Suppressor macrophage treated with lipopolysaccharide for 4 hours (primary cell): ENCODE results near the gene ICA1.

ENCODE experiments used
- DNase-seq: peaks from one replicate; pipeline ENCODE4 v3.0.0-alpha.2; 2020

ICA1 gene

DNA sequence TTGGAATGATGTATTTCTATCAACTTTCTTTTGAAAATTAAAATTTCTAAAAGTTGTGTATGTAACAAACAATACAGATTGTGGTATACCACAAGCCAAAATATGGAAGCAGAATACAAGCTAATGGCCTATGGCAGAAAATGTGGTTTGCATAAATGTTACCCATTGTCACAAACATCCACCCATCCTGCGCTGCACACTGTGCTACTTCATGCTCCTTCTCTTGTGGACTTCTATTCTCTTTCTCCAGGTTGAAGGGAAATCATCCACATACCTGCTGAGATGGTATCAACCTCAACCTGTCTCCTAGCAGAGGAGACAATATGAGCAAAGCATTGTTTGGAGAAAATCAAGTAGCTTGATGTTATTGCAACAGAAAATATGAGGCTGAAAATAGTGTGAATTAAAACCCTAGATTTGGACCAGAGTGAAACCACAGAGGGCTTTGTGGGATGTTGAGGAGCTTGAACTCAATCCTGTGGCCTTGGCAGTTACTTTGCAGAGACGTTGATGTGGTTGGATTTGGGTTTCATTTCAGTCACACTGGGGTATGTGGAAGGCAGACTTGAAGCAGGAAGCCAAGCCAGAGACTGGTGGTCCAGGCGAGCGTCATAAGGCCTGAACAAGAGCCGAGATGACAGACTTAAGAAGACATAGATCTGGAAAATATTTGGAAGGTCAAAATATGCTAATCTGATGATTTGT is 63.8 kb downstream of the ICA1 start:
- no peak for DNase-seq

DNA sequence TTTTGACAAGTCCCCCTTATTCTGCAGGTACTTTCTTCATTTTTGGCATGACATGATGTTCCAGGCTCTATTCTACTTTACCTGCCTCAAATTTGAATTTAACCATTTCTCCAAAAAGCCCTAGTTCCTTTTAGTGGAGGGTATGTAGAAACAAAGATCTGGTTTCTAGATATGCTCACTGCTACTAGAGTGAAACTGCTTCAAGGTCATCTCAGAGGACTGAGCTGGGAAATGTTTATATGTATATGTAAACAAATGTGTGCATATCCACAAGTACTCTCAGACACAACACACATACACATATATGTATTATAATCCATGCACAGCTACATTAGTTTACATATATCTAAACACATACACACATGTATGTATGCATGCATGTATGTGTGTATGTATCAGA is 69.1 kb downstream of the ICA1 start:
- no peak for DNase-seq

DNA sequence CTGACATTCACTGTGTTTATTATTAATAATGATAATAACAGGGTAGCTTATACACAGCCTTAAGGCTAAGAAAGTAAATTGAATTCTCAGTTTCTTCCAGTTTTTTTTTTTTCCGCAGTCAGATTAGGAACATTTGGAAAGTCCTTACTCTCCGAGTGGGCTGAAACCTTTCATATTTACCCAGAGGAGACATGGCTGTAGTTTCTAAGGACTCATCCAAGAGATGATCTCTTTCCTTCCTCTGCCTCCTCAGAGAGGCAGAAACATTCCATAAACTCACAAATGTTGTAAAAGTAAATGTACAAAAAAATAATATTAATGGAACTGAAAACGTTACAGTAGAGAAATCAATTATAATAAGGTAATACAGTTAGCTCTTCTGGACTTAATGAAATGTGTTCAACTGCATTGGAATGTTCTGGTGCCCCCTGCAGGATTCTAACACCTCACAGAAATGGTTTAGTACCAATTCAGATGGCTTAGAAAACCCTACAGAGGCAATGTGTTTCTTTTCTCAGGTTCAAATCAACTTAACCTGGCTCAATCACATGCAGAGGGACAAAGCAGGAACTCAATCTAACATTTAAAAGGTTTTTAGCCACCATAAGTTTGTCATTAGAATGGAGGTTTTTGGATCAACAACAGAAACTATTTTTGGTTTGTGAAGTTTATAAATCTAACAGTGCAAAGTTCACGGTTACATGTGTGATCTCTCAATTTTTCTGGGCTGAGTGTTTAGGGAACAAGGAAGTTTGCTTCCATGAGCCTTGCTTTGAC is 71.7 kb downstream of the ICA1 start:
- DNase-seq, result peak; percentile 63

DNA sequence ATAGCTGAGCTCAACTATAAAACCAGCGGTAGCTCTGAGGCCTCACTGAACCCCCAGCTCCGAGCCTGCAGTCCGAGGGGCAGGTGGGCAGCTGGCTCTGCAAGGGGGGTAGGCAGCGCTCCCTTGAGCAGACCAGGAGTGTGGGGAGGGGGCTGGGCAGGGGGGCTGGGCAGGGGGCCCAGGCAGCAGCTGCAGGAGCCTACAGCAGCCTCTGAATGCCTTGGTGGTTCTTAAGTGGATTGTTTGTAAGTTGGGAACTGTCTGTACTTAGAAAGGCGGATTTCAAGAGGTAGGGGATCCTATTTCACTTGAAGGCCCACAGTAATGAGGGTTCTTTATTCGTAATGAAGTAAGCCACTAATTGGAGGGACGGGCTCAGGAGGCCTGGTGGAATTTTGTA is 72.3 kb downstream of the ICA1 start:
- no peak for DNase-seq

DNA sequence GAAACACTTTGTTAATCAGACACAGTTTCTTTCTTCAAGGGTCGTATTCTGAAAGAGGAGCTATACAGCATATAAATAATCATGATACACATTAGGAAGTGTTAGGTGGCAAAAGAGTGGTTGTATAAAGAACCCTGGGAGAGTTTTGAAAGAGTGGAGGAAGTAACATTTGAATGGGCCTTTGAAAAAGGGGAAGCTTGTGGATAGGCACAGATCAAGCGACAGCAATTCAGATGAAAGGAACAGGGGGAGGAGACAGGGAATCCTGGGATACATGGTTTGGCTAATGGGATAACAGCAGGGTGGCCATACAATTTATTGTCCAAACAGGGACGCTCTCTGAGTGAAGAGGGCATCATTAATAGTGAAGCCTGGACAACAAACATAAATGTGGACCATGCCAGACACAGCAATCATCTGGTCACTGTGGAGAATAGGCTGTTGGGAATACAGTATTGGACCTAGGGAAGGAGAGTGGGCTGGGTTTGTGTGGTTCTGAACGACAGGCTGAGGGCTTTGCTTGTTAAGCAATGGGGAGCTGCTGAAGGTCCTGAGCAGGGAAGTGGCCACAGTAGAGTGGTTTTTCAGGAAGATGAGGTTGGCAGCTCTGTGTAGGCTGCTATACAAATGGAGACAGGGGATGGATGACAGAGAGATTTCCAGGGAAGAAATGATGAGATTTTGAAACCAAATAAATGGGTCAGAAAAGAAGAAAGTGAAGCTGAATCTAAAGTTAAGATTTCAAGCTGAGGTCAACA is 75.9 kb downstream of the ICA1 start:
- peak; percentile 34 for DNase-seq

DNA sequence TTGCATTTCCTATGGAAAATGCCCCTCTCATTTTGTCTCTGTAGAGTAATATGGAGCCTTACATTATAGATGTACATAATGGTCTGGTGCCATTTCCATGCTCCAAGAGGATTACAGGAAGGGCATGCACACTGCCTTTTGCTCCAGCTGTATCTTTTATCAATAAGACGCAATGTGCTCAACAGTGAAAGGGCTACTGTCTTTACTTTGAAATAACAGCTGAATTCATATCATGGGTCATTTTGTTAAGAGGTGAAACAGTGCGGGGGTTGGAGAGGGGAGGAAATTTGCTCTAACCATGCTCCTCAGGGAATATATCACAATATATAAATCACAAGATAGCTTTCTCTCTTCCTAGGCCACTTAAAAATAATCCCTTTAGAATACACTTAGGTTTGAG is 77.7 kb downstream of the ICA1 start:
- no peak for DNase-seq

DNA sequence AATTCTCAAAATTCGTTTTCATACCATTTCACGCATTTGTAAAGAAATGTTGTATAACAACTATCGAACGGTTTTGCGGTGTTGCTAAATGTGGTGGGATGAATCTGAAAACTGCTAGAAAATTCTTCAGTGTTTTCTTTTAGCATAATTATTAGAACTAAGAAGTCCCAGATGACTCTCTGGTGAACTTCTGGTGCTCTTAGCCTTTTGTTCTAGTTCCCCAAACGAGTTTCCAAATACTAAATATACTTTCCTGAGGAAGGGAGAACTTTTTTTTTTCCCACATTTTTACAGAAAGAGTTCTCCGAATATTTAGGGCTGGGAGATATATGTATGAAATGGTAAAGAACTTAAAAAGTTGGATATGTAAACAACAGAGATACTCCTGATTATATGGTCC is 82.5 kb downstream of the ICA1 start:
- peak; percentile 43 for DNase-seq

DNA sequence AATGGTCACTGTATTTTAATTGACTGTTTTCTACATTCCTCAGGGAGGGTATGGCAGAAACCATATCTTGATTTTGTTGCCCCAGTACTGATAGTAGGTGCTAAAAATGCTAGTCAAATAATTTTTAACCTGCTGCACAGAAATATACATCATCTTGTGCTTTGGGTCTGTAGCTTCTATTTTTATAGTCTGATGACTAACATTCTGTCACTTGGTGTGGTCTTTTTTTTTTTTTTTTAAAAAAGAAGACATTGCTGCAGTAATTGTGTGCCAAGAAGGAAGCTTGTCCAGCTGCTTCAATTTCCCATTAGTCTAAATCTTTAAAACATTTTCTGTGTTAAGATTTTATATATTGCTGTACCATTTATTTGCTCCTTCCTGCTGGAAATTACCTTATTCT is 83.6 kb downstream of the ICA1 start:
- peak; percentile 32 for DNase-seq

DNA sequence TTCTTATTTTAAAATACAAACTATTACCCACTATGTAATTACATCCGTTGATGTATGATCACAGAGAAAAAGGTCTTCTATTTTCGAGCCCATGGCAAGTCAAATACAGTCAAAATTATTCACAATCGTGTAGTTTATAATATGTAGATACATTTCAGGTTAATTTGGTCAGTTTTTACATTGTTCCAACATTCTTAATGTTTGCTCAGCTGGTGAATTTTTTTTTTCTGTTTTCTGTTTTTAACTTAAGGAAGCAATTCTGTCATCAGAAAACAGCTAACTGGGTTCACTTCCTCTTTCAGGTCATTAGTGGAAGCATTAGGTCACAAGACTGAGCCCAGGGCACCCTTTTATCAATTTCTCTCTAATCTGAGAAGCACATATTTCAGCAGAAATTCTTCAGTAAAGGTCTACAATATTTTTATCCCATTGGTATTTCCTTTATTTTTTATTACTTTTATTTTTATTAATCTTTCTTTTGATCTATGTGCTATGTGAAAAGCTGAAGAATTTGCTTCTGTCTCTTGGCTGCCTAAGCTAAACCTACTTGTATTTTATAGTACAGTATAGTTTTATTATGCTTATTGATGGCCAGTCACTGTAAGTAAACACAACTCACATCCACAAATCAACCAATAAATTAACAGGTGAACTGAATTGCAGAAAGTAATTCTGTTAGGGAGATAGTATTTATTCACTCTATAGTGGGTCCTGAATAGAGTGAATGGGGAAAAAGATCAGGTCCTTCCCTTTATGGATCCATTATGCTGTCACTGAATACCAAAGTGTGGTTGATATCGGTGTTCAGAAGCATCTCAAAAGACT is 84.6 kb downstream of the ICA1 start:
- DNase-seq, result peak; percentile 76

DNA sequence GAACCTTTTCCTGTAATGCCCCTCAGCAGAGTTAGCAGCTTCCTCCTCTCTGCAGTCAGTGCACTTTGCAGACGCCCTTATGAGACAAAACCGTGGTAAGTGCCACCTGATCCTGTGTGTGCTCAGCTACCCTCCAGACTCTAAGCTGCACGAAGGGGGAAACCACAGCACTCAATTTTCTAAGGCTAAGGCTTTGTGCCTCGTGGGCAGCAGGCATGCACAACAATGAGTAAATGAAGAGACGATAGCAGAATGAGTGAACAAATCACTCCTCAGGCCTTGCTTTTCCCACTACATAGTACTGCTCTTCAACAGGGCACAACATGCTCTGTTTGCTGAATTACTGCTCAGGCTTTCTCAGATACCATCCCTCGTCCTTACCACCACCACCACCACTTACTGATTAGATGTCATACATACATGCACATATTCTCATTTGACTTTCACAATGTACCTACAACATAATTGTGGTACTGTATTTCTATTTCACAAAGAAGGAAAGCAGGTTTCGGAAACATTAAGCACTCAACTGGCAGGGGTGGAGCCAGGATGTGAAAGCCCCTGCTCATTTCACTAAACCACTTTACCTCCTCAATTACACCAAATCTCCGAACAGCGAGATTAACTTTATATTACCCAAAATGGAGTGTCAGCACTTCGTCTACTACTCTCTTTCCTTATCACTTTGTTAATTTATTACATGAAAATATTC is 85.4 kb downstream of the ICA1 start:
- peak; percentile 44 for DNase-seq

DNA sequence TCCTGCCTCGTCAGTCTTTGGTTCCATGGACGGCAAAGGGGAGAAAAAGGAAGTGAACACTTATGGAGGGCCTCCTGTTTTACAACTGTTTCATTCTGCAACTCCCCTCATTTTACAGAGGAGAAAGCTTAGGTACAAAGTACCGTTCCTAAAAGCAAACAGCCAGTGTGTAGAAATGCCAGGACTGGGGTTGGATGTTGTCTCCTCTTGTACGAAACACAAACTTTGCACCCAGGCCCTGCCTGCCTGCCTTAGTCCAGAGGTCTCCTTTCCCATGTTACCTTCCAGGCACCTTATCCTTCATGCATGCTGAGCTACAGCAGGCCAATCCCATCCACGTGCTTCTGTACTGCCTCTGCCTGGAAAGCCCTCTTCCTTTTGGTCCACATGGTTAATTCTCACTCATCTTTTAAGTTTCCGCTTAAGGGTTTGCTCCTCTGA is 86.0 kb downstream of the ICA1 start:
- DNase-seq, result no peak

DNA sequence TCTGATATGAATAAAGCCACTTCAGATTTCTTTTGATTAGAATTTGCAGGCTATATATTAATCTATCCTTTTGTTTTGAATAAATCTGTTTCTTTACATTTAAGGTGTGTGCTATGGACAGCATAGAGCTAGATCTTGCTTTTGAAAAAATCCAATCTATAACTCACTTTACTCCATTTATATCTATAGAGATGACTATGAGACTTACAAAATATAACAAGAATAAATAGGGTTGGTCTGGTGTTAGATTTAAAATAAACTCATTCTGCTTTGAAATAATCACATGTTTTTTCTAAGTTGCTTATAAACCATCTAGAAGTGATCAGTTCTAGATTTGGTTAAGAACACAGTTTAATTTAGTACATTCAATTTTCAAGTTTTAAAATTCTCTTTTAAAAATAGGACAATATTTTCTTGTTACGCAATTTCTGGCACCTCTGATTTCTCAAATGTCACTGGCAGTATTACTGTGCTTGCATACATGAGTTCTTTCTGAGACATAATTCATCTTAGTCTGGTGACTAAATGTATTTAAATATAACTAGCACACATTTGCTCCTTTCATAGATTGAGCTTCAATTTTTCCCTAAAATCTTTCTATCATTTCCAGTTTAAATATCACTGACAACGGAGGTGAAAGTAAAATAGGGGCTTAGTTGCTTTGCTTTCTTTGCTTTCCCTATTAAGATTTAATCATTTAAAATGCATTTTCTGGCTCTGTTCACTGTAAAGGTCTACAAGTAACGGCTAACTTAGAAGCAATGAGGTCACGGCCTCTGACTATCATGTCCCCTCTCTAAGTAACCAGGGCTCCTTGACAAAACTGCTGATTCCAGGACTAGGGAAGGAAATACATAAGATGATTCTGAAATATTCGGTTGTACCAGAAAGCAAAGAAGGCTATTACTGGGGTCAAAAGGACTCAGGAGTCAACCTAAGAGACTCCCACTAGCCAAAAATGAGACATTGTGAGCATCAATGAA is 89.3 kb downstream of the ICA1 start:
- peak; percentile 35 for DNase-seq

DNA sequence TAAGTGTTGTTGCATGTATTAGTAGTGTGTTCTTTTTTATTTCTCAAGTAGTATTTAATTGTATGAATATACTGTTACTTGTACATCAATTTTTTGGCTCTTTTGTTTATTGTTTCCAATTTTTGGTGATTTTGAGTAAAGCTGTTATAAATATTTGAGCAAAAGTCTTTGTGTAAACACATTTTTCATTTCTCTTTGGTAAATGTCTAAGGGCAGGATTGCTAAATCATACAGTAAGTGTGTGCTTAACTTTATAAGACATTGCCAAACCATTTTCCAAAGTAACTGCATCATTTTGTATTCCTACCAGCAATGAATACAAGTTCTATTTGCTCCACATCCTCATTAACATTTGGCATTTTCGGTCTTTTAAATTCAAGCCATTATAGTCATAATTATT is 92.8 kb downstream of the ICA1 start:
- DNase-seq, result no peak

DNA sequence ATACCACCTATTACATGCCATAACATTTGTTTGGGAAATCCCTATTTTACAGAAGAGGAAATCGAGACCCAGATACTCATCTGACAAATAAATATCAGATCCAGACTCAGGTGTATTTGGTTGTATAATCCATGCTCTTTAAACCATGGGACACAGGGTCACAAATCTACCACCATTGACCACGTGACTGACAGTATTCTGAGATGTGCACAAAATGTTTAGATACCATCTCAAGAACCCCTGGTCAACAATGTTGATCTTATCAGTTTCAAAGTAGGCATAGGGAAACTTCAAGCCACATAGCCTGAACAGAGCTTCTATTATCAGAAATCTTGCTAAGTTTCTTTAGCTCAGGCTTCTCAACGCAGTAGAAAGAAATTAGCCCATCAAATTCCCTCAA is 93.6 kb downstream of the ICA1 start:
- no peak for DNase-seq

DNA sequence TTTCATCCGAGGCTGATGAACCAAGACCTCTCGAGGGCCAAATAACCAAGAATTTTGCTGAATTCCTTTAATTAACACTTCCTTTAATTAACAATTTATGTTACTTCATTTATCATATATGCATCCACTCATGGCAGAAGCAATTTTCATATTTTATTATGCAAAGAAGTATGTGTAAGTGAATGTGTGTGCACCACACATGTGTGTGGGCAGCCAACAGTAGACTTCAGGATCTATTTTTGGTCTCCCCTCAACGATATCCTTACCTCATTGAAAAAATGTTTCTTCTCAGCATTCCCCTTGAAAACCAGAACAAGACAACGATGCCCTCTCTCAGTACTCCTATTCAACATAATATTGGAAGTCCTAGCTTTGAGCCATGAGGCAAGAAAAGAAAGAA is 96.8 kb downstream of the ICA1 start:
- DNase-seq, result no peak

DNA sequence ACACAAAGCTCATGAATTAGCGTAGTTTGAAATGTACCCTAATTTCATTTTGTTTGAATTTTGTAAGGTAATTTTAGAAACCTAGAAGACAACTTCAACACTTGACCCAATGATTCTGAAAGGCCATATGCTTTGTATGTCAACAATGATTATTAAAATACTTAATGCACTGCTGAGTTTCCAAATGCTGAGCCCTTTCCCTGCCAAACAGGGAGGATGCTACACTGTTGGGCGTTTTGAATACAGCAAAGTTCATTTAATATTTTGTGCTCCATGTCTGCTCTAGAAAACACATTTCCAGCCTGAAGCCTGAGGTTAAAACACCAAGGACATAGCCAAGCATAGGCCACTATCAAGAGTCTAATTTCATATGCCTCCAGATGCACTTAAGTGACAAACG is 99.8 kb downstream of the ICA1 start:
- DNase-seq, result no peak

DNA sequence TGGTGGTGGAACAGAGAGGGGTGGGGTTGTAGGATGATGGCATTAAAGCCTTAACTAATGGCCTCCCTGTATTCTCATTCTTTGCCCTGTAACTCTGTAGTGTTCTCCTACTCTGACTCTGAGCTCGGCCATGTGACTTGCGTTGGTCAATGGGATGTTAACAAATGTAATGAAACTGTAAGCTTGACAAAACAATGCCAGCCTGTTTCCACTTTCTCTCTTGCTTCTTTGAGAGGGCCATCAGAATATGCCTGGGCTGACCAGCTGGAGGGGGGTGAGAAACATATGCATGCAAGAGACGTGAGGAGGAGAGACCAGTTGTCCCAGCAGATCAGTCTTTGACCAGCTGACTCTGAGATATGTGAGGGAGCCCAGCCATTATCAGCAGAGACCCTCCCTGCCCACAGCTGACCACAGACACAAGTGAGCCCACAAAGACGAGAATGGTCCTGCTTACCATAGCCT is 100.6 kb downstream of the ICA1 start:
- peak; percentile 51 for DNase-seq

DNA sequence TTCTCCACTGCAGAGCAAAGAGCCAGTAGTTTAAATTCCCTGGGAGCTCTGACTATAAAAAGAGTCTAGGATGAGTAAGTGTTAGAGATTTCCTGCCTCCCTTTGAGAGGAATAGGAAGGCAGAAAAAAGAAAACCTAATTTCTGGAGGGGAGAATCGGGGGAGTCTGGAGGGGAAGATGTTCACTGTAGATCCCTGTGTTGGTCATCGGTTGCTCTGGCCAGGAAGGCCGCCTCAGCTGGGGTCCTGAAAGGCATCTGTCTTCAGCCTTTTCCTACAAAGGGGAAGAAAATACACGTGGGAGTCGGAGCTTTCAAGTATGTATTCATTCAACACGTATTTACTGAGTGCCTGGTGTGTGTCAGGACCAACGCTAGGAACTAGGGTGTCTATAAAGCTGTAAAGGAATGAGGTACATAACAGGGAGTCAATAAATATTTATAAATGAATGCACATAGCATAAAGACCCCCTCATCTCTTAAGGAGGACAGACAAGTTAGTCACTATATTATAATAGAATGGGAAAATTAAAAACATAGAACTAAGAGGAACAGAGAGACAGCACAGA is 101.1 kb downstream of the ICA1 start:
- no peak for DNase-seq

DNA sequence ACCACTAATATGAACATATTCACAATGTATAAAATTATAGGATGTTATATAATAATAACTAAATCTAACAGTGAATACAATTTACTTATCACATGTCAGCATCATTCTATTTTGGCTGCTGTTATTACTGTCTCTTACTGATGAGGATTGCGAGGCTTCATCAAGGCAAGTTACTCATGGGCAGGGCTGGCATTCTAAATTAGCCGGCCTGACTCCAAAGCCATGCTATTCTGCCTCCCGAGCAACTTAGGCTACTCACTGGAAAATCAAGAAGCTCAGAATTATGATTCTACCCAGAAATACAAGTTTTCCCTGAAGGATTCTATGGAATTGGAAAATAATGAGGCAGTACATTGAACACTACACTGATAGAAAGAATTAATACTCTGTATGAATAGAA is 101.7 kb downstream of the ICA1 start:
- DNase-seq, result no peak

DNA sequence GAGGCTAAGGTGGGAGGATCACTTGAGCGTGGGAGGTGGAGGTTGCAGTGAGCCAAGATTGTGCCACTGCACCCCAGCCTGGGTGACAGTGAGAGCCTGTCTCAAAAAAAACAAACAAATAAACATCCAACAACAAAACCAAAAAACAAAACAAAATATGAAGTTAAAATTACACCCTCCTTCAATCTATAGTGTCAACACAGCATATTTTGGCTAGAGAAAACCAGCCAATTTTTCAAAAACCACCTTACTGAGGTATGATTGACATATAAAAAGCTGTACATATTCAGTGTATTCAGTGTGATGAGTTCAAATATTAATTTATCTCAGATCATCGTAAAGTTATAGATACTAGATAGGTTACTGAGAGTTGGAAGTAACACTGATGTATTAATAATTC is 102.4 kb downstream of the ICA1 start:
- DNase-seq, result no peak

DNA sequence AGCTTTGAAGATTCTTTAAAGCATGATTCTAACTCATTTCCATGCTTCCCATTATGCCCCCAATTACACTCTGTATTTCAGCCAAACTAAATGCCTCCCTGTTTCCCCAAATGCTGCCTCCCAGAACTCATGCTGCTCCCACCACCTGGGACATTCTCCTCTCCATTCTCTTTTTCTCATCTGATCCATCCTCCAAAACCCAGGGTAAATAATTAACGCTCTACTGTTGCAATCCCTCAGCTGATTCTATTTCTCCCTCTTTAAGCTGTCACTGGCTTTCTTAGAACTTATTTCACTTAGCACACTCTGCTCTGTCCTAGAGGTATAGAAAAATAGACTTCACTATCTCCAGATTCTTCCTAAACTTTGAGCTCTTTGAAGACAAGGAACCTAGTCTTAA is 104.7 kb downstream of the ICA1 start:
- no peak for DNase-seq
